Vagina (tissue), 2 donors: ENCODE measurements around the gene CLIC5.

Experiments used
- POLR2A ChIP-seq, 2 donors: fragments of 450-650 bp; IDR thresholded peaks; one replicate each; pipeline ENCODE4 v1.6.1; 2017; ENCODE audit warnings: antibody characterized with exemption in 2 of 2, mild to moderate bottlenecking in 2 of 2, moderate library complexity in 2 of 2
- TF ChIP-seq, protein P1 (sequence below), 3 experiments: fragments of 450-650 bp in 2 of 3; fragments of 200-600 bp in 1 of 3; sonication (generic) in 1 of 3; IDR thresholded peaks; one replicate each; pipeline ENCODE4 v1.5.1; 2017 to 2019; ENCODE audit warnings: antibody characterized with exemption in 3 of 3, mild to moderate bottlenecking in 2 of 3, moderate library complexity in 2 of 3

GRCh38 chr6:45835721-45836437 lies 179.8 kb downstream of the CLIC5 start:
- TF ChIP-seq POLR2A (IDR thresholded peaks at IDR 0.05) = no peak
- TF ChIP-seq, protein P1, sequence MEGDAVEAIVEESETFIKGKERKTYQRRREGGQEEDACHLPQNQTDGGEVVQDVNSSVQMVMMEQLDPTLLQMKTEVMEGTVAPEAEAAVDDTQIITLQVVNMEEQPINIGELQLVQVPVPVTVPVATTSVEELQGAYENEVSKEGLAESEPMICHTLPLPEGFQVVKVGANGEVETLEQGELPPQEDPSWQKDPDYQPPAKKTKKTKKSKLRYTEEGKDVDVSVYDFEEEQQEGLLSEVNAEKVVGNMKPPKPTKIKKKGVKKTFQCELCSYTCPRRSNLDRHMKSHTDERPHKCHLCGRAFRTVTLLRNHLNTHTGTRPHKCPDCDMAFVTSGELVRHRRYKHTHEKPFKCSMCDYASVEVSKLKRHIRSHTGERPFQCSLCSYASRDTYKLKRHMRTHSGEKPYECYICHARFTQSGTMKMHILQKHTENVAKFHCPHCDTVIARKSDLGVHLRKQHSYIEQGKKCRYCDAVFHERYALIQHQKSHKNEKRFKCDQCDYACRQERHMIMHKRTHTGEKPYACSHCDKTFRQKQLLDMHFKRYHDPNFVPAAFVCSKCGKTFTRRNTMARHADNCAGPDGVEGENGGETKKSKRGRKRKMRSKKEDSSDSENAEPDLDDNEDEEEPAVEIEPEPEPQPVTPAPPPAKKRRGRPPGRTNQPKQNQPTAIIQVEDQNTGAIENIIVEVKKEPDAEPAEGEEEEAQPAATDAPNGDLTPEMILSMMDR (IDR thresholded peaks at IDR 0.05) = no peak
